Loucy (cell line): ENCODE measurements around the gene NLGN4X.

ENCODE experiments used
- H2AFZ ChIP-seq: fragments of 200-600 bp; sonication (generic); 2 replicates; pipeline ENCODE4 v1.6.0; 2016; ENCODE audit warnings: antibody characterized with exemption, mild to moderate bottlenecking, low read length, moderate library complexity
- H3F3A ChIP-seq: fragments of 200-600 bp; 2 replicates; pipeline ENCODE4 v1.6.0; 2016; ENCODE audit warnings: antibody characterized with exemption, low read depth, mild to moderate bottlenecking
- H3K27me3 ChIP-seq: fragments of 200-600 bp; sonication (generic); 2 replicates; pipeline ENCODE4 v1.6.1; 2014; ENCODE audit warnings: low read length, mild to moderate bottlenecking; ENCODE audit not compliant: insufficient read depth, poor library complexity, severe bottlenecking
- H3K36me3 ChIP-seq: fragments of 200-600 bp; sonication (generic); 2 replicates; pipeline ENCODE4 v1.6.1; 2016; ENCODE audit warnings: low read length; ENCODE audit not compliant: insufficient read depth
- H3K4me1 ChIP-seq: fragments of 200-600 bp; sonication (generic); 2 replicates; pipeline ENCODE4 v1.5.1; 2014; ENCODE audit warnings: low read length, mild to moderate bottlenecking; ENCODE audit not compliant: insufficient read depth, poor library complexity, severe bottlenecking
- H3K4me2 ChIP-seq: fragments of 200-600 bp; sonication (generic); 2 replicates; pipeline ENCODE4 v1.6.0; 2014; ENCODE audit warnings: antibody characterized with exemption, low read length, low read depth, mild to moderate bottlenecking; ENCODE audit not compliant: poor library complexity, severe bottlenecking
- H3K4me3 ChIP-seq: fragments of 200-600 bp; sonication (generic); 2 replicates; pipeline ENCODE4 v1.5.1; 2014; ENCODE audit warnings: low read length, mild to moderate bottlenecking, mixed read lengths; ENCODE audit not compliant: poor library complexity, severe bottlenecking
- H3K79me2 ChIP-seq: fragments of 200-600 bp; sonication (generic); 2 replicates; pipeline ENCODE4 v1.6.1; 2014; ENCODE audit warnings: low read length; ENCODE audit not compliant: insufficient read depth
- H3K9ac ChIP-seq: fragments of 200-600 bp; sonication (generic); 2 replicates; pipeline ENCODE4 v1.6.0; 2014; ENCODE audit warnings: mild to moderate bottlenecking, low read depth, low read length, moderate library complexity; ENCODE audit not compliant: poor library complexity, severe bottlenecking
- H3K9me2 ChIP-seq: fragments of 200-600 bp; sonication (generic); replicated peaks from 2 replicates; pipeline ENCODE4 v1.6.1; 2016; ENCODE audit warnings: low read depth, low read length, mixed read lengths
- H3K9me3 ChIP-seq: fragments of 200-600 bp; sonication (generic); 2 replicates; pipeline ENCODE4 v1.6.1; 2014; ENCODE audit warnings: mild to moderate bottlenecking, antibody characterized with exemption, low read length, low read depth; ENCODE audit not compliant: insufficient read depth
- H4K20me1 ChIP-seq: fragments of 200-600 bp; sonication (generic); 2 replicates; pipeline ENCODE4 v1.6.0; 2014; ENCODE audit warnings: antibody characterized with exemption, low read length, mild to moderate bottlenecking; ENCODE audit not compliant: insufficient read depth, poor library complexity, severe bottlenecking
- CTCF ChIP-seq: fragments of 200-600 bp; sonication (generic); conservative IDR thresholded peaks from 2 replicates; pipeline ENCODE4 v1.5.1; 2014; ENCODE audit warnings: mild to moderate bottlenecking, antibody characterized with exemption, low read length
- EZH2phosphoT487 ChIP-seq: fragments of 200-600 bp; IDR thresholded peaks from 2 replicates; pipeline ENCODE4 v1.6.1; 2018; ENCODE audit warnings: antibody characterized with exemption, mild to moderate bottlenecking, moderate library complexity, borderline replicate concordance

The NLGN4X gene

DNA sequence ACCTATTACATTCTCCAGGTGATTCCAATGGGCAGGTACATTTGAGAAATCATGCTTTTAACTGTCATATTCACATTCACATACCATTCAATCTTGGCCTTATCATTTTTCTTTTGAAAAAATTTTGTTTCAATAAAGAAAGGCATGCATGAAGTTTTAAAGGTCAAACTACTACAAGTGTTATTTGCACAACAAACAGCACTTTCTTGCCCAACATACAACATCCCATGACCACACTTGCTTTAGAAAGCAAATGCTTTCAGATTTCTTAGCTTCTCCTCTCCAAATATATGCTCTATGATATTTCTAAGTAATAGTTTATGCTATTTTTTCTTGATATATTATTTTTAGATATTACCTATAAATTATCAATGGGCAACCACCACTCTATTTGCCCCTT, 58.2 kb downstream of the NLGN4X start:
- Histone ChIP-seq H3K36me3 (no peaks in the 10 kb centered on the region), H3K79me2 (peaks cover 13% of the 10 kb centered on the region; the same call in 1 of the 2 replicates), H4K20me1 (no peaks in the 10 kb centered on the region)

GRCh38 chrX:6169407-6169806, 59.3 kb downstream of the NLGN4X start:
- Histone ChIP-seq H3K9me3 (no peaks in the 10 kb centered on the region), H2AFZ (no peak overlapping the region), H3K9me2 (no peaks in the 10 kb centered on the region), H3K4me2 (no peak overlapping the region), H4K20me1 (no peaks in the 10 kb centered on the region), H3K4me3 (no peak overlapping the region), H3K36me3 (no peaks in the 10 kb centered on the region), H3K27me3 (no peaks in the 10 kb centered on the region), H3K4me1 (no peaks in the 10 kb centered on the region), H3K9ac (no peak overlapping the region), H3K79me2 (peaks cover 9% of the 10 kb centered on the region; the same call in 1 of the 2 replicates), H3F3A (no peaks in the 10 kb centered on the region)
- TF ChIP-seq EZH2phosphoT487 (no peak), CTCF (no peak)

More for the DNA sequence above, 58.2 kb downstream of the NLGN4X start:
- no peaks in the 10 kb centered on the region for H3F3A ChIP-seq
- H3K9me3 ChIP-seq, result no peaks in the 10 kb centered on the region
- H2AFZ ChIP-seq, result no peak overlapping the region
- no peaks in the 10 kb centered on the region for H3K9me2 ChIP-seq
- no peaks in the 10 kb centered on the region for H3K4me1 ChIP-seq
- no peaks in the 10 kb centered on the region for H3K27me3 ChIP-seq
- no peak overlapping the region for H3K4me2 ChIP-seq
- H3K9ac ChIP-seq, result no peak overlapping the region
- H3K4me3 ChIP-seq, result no peak overlapping the region
- TF ChIP-seq EZH2phosphoT487, result no peak
- no peak for TF ChIP-seq CTCF

DNA sequence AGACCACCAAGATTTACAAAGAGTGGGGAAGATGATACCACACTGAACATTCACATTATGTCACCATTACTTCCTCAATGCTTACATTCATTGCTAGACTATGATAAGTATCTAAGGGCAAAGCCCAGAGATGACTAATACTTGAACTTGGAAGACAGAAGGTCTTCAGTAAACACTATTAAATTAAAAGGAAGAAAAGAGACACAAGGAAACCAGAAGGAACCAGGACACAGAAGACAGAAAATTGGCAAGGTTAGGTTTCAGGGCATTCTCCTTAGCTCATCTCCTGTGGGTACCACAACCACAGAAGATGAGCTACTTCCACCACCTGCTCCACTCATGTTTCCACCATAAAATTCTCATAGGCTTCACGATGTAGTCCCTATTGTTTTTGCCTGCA, 64.9 kb downstream of the NLGN4X start:
- Histone ChIP-seq H3K4me3 (no peak overlapping the region), H3K27me3 (no peaks in the 10 kb centered on the region), H3F3A (no peaks in the 10 kb centered on the region), H4K20me1 (no peaks in the 10 kb centered on the region), H3K79me2 (0 out of 2 replicates have a peak, but pooled peaks cover 3% of the 10 kb centered on the region), H3K4me1 (no peaks in the 10 kb centered on the region), H3K9me2 (no peaks in the 10 kb centered on the region), H3K36me3 (no peaks in the 10 kb centered on the region), H3K9me3 (no peaks in the 10 kb centered on the region), H3K4me2 (no peak overlapping the region), H2AFZ (no peak overlapping the region), H3K9ac (no peak overlapping the region)
- TF ChIP-seq EZH2phosphoT487 (no peak), CTCF (no peak)
